HG03039 (cell line): Measurements from ENCODE around the gene MBP.

Source experiments
- ATAC-seq: cut with Tn5 transposase; IDR thresholded peaks from one replicate; pipeline ENCODE4 v1.9.1; 2021; ENCODE audit warnings: mild to moderate bottlenecking, moderate library complexity; ENCODE audit not compliant: unreplicated experiment

MBP gene

GRCh38 chr18:77068321-77069312 lies 64.0 kb downstream of the MBP start:
- ATAC-seq: peak; percentile 23

GRCh38 chr18:77067291-77068061 lies 65.1 kb downstream of the MBP start:
- peak; percentile 38 for ATAC-seq

- ATAC-seq: no peak
Observed at GRCh38 chr18:77066689-77067088, 65.9 kb downstream of the MBP start.

- ATAC-seq: no peak
Observed at GRCh38 chr18:77066101-77066500, 66.5 kb downstream of the MBP start.

GRCh38 chr18:77065221-77065981 lies 67.2 kb downstream of the MBP start:
- peak; percentile 23 for ATAC-seq

GRCh38 chr18:77063260-77063659 lies 69.3 kb downstream of the MBP start:
- peak; percentile 38 for ATAC-seq

DNA sequence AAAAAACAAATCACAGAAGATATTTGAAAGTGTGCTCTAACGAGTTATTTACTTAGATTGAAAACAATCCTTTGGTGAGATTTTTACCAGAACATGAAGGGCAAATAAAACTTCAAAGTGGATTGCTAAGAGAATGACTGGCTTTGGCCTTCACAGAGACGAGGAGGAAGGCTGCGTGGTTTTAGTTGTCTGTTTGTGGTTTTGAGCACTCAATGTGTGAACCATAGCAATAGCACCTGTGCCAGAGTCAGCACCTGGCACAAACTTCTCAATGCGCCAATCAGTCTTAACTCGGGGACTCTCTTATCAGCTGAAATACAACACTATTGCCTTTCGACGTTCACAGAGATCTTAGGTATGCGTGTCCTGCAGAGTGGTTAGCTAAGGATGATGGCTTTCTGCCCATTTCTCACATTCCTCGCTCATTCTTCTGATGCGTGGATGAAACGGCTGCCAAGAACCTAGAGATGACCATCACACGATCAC lies 70.0 kb downstream of the MBP start:
- peak; percentile 44 for ATAC-seq

- ATAC-seq: peak; percentile 32
Observed at GRCh38 chr18:77061946-77062517, 70.6 kb downstream of the MBP start.

DNA sequence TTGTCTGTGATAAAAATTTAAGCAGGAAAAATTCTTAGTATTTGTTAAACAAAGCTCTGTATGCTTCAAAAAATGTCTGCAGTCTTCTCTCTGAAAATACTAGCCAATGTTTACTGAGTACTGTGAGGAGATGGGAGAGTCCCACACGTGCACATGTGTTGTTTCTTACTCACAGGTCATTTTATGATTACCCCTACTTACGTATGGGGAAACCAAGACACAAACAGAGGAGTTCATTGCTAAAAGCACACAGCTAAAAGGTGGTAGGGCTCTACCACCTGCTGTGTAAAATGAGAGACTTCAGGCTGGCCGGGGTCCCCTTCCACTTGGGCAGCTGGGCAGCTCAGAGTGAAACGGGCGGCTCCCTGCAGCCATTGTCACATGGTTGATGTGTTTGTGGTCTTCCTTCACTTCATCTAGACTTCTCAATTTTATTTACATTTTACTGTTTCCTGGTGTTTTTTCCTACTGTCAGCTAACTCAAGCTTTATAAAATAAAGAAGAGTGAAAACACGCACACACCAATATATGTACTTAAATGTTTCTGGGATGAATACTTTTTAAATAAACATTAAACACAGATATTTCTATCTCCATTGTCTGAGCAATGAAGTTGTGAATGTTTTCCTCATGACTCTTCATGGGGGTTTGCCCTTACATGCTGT lies 71.2 kb downstream of the MBP start:
- ATAC-seq: no peak

DNA sequence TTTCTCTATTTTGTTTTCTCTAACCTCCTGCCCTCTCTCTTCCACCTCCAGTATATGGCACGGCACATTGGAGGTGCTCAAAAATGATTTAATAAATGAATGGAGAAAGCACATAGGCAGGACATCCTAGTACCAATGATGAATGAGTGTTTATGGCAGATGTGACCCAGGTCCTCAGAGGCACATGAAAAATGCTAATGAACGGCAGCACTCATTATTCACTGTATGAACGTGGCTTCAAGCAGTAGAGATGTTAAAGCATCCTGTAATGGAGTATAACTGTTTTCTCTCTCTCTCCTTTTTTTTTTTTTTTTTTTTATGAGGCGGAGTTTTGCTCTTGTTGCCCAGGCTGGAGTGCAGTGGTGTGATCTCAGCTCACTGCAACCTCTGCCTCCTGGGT lies 72.4 kb downstream of the MBP start:
- ATAC-seq: no peak

DNA sequence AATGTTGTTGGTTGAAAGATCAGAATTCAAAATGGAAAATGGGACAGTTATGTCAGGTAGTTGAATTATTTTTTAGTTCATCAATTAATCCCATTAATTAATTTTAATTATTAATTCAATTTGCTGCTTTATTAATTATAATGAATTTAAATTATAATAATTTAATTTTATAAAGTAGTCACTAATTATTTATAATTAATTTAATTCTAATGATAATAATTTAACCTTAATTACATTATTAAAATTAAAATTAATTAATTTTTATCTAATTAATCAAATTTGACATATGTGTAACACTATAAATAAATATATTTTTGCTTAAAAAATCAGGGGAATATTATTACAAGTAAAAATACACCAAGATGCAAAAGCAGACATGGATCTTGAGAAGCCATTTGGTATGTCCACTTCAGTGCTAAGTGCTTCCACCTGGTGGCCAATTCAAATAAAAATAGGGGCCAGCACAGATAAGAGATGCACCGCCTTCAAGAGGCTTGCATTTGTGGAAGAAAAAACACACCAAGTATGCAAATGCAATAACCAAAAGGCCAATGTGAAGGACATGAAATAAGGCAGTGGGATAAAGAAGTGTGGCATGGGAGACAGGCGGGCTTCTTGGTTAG lies 73.2 kb downstream of the MBP start:
- ATAC-seq: no peak

GRCh38 chr18:77058290-77058835 lies 74.2 kb downstream of the MBP start:
- ATAC-seq: no peak

GRCh38 chr18:77057006-77057395 lies 75.6 kb downstream of the MBP start:
- no peak for ATAC-seq

- no peak for ATAC-seq
Observed at GRCh38 chr18:77056344-77057005, 76.1 kb downstream of the MBP start.

GRCh38 chr18:77055429-77056300 lies 76.9 kb downstream of the MBP start:
- no peak for ATAC-seq

DNA sequence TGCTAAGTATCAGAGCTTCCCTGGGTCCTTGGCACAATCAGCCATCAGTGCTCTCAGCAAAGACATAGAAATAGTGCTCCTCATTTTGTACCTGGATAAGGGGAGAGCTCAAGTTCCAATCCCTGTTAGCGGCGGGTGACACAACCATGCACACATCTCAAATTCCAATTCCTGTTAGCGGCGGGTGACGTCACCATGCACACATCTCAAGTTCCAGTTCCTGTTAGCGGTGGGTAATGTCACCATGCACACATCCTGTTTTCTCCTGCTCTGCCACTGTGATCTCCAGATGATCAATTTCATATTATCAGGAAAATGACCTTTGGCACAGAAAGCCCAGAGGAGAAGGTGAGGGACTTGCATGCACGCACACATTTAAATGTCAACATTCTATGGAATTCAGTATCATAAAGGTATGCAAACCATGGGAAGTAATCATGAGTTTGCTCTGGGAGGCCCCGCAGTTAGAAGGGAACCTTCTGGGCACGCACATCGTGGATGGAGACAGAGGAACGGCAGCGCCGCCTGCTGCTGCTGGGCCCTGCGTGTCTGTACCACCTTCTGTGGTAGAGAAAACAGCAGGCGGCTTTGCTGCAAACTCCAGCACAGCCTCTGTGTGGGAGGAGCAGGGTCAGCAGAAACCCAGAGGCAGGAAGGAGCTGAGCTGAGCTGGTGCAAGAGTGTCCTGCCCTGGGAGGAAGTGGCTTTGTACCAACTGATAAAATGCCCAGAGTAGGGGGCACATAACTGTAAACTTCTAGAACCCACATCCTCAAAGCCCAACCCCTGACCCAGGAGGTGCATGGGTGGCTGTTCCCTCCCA lies 77.8 kb downstream of the MBP start:
- peak; percentile 82 for ATAC-seq

DNA sequence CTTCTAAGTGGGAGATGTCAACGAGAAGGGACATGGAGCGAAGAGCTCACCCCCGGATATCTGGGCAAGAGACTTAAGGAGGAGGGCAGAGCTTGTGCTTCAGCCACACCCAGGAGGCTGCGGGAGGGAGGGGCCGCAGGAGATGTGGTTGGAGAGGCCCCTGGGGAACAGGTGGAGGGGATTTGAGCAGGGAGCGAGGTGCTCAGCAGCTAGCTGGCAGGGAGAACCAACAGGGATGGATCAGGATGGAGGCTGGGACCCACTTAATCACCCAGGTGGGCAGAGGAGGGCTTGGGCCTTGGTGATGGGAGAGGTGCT lies 78.3 kb downstream of the MBP start:
- ATAC-seq: no peak
